GM18520 (cell line): ENCODE results near the gene PLEKHN1.
A peak's percentile ranks its signal among the peaks of the same experiment; 100 is the strongest.
"Not testable (repeated sequence)": the region's sequence is repeated elsewhere in the genome, so short reads cannot be mapped to it uniquely, and the experiment has no call there.

ENCODE experiments used
- ATAC-seq: cut with Tn5 transposase; IDR thresholded peaks from one replicate; pipeline ENCODE4 v1.9.1; 2021; ENCODE audit not compliant: unreplicated experiment

Gene PLEKHN1

DNA sequence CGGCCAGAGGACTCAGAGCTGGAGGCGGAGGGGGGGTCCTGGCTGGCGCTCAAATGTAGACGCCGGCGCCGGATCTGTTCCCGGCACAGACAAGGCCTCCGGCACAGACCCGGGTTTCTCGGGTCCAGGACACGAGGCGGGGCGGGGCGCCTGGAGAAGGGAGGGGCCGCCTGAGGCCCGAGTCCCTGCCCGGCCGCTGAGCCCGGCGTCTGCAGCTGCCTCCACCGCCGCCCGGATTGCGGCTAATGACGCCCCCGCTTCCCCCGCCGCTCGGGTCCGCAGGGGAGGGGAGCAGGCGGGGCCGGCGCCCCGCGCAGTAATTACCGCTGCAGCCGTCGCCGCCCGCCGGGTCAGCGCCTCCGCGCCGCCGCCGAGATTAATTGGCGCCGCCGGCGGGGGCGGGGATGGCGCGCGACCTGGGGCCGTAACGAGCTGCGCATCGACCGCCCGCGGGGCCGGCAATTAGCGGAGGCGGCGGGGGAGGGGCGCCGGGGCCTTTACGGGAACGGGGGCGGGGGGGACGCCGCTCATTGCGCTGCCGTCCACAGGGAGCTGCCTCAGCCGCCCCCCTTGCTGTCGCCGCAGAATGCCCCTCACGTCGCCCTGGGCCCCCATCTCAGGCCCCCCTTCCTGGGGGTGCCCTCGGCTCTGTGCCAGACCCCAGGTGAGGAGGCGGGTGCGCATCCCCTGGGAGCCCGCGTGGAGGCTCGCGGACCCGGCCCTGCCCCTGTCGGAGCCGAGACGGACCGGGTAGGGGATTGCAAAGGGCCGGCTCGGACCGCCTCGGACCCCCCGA, 24.5 kb upstream of the PLEKHN1 start:
- no peak for ATAC-seq

DNA sequence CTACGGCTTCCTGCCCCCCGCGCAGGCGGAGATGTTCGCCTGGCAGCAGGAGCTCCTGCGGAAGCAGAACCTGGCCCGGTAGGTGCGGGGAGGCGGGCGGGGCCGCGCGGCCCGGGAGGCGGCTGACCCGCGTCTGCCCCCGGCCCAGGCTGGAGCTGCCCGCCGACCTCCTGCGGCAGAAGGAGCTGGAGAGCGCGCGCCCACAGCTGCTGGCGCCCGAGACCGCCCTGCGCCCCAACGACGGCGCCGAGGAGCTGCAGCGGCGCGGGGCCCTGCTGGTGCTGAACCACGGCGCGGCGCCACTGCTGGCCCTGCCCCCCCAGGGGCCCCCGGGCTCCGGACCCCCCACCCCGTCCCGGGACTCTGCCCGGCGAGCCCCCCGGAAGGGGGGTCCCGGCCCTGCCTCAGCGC, 23.9 kb upstream of the PLEKHN1 start:
- no peak for ATAC-seq

- ATAC-seq = no peak
Measured at GRCh38 chr1:942864-943533, 23.3 kb upstream of the PLEKHN1 start.

GRCh38 chr1:943545-944340, 22.5 kb upstream of the PLEKHN1 start:
- no peak for ATAC-seq

DNA sequence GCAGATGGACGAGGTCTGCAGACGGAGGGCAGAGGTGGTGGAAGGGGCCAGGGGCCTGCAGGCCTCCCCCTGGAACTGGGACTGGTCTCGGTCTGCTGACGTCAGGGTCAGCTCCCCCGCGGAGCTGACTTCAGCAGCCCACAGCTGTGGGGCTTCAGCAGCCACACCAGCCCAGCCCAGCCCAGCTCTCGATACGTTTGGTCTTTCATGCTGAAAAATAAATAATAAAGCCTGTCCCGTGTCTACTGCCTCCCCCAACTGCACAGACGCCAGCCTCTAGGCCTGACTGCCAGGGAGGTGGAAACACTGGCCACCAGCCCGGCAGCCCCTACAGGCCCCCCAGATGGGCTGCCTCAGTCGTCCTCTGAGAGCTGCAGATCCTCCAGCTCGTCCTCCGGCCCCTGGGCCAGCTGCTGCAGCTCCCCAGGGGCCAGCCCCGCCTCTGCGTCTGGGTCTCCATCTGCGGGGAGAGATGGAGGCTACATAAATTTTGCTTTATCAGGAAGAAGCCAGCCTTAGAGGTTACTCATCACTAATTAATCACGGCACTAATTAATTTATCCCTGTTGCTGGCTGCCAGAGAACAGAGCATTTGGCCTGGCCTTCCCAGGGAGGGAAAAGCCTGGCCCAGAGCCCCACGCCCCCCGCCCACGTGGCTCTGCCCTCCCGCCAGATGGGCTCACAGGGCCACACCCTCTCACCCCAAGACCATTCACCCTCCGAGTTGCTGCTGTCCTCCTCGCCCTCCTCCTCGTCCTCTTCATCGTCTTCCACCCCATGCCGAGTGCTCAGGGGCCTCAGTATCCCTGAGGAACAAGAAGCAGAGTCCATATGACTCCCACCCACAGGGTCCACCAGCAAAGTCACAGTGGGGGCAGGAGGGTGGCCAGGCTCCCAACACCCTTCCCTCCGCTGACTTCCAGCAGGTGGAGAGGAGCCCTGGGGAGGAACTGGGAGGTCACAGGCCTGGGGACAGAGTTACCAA, 21.6 kb upstream of the PLEKHN1 start:
- no peak for ATAC-seq

DNA sequence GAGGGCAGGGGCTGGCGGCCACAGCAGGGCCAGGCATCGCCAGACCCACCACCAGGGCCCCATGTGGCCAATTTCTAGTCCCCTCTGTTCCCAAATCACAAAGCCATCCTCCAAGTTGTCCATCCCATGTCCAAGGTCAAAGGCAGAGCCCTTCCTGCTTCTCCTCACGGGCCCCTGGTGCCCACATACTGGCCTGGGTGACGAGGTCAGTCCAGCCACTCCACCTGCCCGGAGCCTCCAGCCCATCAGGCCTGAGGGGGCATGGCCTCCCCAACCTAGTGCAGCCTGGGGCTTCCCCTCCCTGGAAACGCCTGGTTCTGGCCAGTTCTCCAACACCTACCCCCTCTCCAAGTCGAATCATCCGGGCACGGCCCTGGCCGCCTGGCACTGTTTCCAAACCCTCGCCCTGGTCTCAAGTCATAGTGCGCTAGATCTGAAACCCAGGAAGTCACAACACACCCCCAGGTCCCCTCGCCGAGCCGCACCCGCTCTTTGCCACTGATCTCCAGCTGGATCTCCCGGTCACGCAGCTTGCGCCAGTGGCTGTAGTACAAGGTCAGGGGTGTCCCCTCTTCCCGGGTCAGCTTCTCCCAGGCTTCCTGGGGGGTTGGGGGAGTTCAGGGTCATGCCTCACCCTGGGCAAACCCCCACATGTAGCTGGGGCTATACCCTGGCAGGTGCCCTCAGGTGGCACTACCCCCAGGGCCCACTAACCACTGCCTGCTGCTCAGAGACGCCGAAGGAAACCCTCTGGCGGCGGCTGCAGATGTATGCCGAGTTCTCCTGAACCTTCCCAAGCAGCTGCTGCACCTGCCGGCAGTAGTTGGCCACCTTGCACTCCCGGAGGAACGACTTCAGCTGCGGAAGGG, 20.4 kb upstream of the PLEKHN1 start:
- ATAC-seq = no peak

DNA sequence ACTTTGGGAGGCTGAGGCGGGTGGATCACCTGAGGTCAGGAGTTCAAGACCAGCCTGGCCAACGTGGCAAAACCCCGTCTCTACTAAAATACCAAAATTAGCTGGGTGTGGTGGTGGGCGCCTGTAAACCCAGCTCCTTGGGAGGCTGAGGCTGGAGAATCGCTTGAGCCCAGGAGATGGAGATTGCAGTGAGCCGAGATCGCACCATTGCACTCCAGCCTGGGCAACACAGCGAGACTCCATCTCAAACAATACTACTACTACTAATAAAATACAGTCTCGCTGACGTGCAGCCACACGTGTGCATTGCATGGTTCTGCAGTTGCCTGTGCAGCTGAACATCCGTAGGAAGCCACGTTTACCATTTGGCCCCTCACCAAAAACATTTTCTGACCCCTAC, 19.5 kb upstream of the PLEKHN1 start:
- ATAC-seq = not testable (repeated sequence)

DNA sequence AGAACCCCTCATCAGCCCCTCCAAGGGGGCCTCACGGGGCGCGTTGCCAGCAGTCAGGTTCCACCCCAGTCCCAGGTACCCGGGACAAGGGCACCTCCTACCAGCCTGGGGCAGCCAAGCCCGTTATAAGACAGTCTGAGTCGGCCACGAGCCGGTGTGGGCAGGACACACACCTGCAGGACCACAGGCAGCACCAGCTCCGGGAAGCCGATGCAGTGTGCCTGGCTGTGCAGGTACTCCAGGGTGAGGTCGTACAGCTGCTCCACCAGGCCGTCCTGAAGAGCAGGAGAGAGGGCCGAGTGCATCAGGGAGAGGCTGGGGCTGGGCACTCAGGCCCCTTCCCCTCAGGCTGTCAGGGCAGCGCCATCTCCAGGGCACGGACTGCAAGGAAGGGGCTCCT, 18.3 kb upstream of the PLEKHN1 start:
- ATAC-seq = no peak

GRCh38 chr1:950268-950667, 16.0 kb upstream of the PLEKHN1 start:
- no peak for ATAC-seq

DNA sequence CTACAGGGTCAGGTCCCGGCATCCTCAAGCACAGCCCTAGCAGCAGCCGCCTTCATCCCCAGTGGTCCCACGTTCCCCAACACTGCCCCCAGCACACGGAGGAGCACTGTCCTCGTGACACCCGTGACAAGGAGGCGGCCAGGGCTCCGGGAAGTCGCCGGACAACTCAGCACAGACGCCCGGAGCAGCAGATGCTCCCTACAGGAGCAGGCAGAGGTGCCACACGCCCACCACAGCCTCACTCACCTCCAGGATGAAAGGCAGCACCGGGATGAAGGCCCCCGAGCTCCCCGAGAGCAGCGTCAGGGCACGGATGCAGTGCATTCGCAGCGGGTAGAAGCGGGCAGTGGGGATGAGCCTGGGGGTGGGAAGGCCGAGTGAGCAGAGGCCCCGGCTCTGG, 15.4 kb upstream of the PLEKHN1 start:
- ATAC-seq = no peak

- no peak for ATAC-seq
Measured at GRCh38 chr1:951364-951763, 14.9 kb upstream of the PLEKHN1 start.

DNA sequence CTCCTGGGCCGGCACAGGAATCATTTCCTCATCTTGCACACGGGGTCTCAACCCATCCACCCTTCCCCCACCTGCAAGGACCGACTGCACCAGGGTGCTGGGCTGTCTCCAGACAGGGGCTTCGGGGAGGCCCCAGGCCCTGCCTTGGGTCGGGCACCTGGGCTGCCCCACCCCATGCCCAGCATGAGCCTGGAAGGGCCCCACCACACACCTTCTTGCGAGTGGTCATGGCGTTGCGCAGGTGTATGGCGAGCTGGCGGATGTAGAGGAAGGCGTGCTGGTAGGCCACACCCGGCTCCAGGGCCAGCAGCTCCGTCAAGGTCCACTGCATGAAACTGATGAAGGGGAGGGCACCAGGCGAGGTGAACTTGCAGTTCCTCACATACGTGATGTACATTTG, 14.1 kb upstream of the PLEKHN1 start:
- ATAC-seq = no peak

DNA sequence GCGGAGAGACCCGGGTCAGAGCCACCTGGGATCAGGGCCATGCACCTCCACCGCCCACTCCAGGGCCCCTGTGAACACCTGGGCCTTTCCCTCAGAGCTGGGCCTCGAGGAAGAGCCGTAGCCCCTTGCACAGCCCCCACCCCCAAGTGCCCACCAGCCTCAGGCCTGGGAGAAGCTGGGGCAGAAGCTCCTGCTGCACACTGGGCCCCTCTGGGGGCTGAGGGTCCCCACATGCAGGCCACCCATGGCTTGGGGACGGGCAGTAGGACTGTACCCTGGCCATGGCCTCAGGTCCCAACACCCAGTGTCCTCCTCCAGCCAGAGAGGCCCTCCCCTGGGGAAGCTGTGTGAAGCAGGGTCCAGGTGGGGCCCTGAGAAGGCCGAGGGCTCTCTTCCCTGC, 13.7 kb upstream of the PLEKHN1 start:
- ATAC-seq = no peak

- ATAC-seq = no peak
Measured at GRCh38 chr1:953524-954320, 12.6 kb upstream of the PLEKHN1 start.

DNA sequence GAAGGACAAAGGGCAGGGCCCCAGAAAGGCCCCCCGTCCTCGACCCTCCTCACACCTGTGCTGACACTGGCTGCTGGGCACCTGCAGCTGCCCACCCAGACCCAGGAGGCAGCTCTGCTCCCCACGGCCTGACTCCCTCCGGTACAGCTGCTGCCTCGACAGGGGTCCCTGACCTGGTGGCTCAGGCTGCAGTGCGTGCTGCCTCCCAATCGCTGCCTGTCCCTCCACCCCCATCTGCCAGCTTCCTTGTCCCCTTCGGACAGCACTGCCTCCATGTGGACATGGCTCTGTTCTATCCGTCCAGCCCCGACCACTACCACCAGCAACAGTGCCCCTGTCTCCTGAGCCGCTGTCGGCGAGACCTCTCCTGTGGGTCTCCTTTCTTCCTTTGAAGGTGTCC, 11.4 kb upstream of the PLEKHN1 start:
- ATAC-seq = no peak

DNA sequence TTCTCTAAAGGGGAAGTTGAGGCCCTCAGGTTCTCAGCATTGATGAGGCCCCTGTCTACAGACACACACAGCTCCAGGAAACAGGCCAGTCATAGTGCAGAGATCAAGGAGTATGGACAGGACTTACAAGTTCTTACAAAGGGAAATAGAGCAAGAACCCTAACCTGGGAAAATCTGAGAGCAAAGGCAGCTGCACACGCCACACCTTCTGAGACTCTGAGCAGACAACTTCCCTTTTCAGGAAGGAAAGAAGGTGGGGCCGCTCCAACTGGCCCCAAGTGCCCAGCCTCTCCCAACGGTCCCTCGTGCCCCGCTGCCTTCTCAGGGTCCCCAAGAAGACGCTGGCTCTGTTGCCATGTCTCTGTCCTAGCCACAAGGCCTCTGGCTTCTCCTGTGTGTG, 10.8 kb upstream of the PLEKHN1 start:
- ATAC-seq = no peak

GRCh38 chr1:956636-957035, 9.6 kb upstream of the PLEKHN1 start:
- no peak for ATAC-seq

- ATAC-seq = peak; percentile 54
Measured at GRCh38 chr1:958823-959730, 7.2 kb upstream of the PLEKHN1 start, which contains the start of gene NOC2L. NOC2L (minus strand) TSS chr1:959256; CDS start chr1:959240, 16 bp downstream.
